ENCODE data around the gene TCP11. TPM values are rescaled to one million over a fixed set of nuclear protein-coding genes. Genes with fewer than 3 reads are reported as not detected.

Gene TCP11
- total RNA-seq: not detected in 2 replicates

- FAIRE-seq: no peak
- no peaks in the 10 kb centered on the region for H3K36me3 ChIP-seq (ENCODE audit: control insufficient read depth, insufficient read depth, low read length)
- no peak for TF ChIP-seq CTCF (IDR thresholded peaks at IDR 0.05; ENCODE audit: insufficient read depth, low read length, severe bottlenecking)
- peaks cover 2% of the 10 kb centered on the region for H3K27me3 ChIP-seq (ENCODE audit: control insufficient read depth, insufficient read depth, low read length)
- DNase-seq (ENCODE audit: low read depth): no peak
- peak within 1 kb of the TSS; percentile 19 for H3K4me3 ChIP-seq (ENCODE audit: low read depth, low read length)
Observed at GRCh38 chr6:35141007-35141655, at the start of gene TCP11. Gene TCP11, minus strand, starts transcription at chr6:35141339. Its CDS starts 469 bp downstream, at chr6:35140870.

GRCh38 chr6:35190306-35190705 lies 49.2 kb upstream of the TCP11 start:
- DNase-seq (ENCODE audit: low read depth): no peak
- no peak for TF ChIP-seq CTCF (IDR thresholded peaks at IDR 0.05; ENCODE audit: insufficient read depth, low read length, severe bottlenecking)
- FAIRE-seq: no peak
- Histone ChIP-seq H3K4me3 (ENCODE audit: low read depth, low read length) (no peak overlapping the region), H3K36me3 (ENCODE audit: control insufficient read depth, insufficient read depth, low read length) (no peaks in the 10 kb centered on the region), H3K27me3 (ENCODE audit: control insufficient read depth, insufficient read depth, low read length) (no peaks in the 10 kb centered on the region)

- H3K36me3 ChIP-seq (ENCODE audit: control insufficient read depth, insufficient read depth, low read length): no peaks in the 10 kb centered on the region
- no peak for TF ChIP-seq CTCF (IDR thresholded peaks at IDR 0.05; ENCODE audit: insufficient read depth, low read length, severe bottlenecking)
- H3K27me3 ChIP-seq (ENCODE audit: control insufficient read depth, insufficient read depth, low read length): no peaks in the 10 kb centered on the region
- no peak for FAIRE-seq
- no peak overlapping the region for H3K4me3 ChIP-seq (ENCODE audit: low read depth, low read length)
- no peak for DNase-seq (ENCODE audit: low read depth)
Observed at GRCh38 chr6:35188886-35189285, 47.7 kb upstream of the TCP11 start.

- Histone ChIP-seq H3K4me3 (ENCODE audit: low read depth, low read length) (no peak overlapping the region), H3K36me3 (ENCODE audit: control insufficient read depth, insufficient read depth, low read length) (no peaks in the 10 kb centered on the region), H3K27me3 (ENCODE audit: control insufficient read depth, insufficient read depth, low read length) (no peaks in the 10 kb centered on the region)
- TF ChIP-seq CTCF (IDR thresholded peaks at IDR 0.05; ENCODE audit: insufficient read depth, low read length, severe bottlenecking): no peak
- FAIRE-seq (no peak), DNase-seq (ENCODE audit: low read depth) (no peak)
Observed at GRCh38 chr6:35186571-35186970, 45.4 kb upstream of the TCP11 start.

- Histone ChIP-seq H3K36me3 (ENCODE audit: control insufficient read depth, insufficient read depth, low read length) (no peaks in the 10 kb centered on the region), H3K27me3 (ENCODE audit: control insufficient read depth, insufficient read depth, low read length) (no peaks in the 10 kb centered on the region), H3K4me3 (ENCODE audit: low read depth, low read length) (no peak overlapping the region)
- TF ChIP-seq CTCF (IDR thresholded peaks at IDR 0.05; ENCODE audit: insufficient read depth, low read length, severe bottlenecking): no peak
- FAIRE-seq (no peak), DNase-seq (ENCODE audit: low read depth) (no peak)
Observed at GRCh38 chr6:35185971-35186370, 44.8 kb upstream of the TCP11 start.

- H3K27me3 ChIP-seq (ENCODE audit: control insufficient read depth, insufficient read depth, low read length): no peaks in the 10 kb centered on the region
- FAIRE-seq (no peak), DNase-seq (ENCODE audit: low read depth) (peak; percentile 79)
- TF ChIP-seq CTCF (IDR thresholded peaks at IDR 0.05; ENCODE audit: insufficient read depth, low read length, severe bottlenecking): no peak
- H3K4me3 ChIP-seq (ENCODE audit: low read depth, low read length): no peak overlapping the region
- H3K36me3 ChIP-seq (ENCODE audit: control insufficient read depth, insufficient read depth, low read length): no peaks in the 10 kb centered on the region
Observed at GRCh38 chr6:35185302-35185681, 44.2 kb upstream of the TCP11 start.
